PC-3 (cell line): ENCODE measurements around the gene ZFP36. TPM values are rescaled to one million over a fixed set of nuclear protein-coding genes. Genes with fewer than 3 reads are reported as not detected.

Experiments
- ATAC-seq: fragments of 200-7000 bp; cut with Tn5 transposase; 2 replicates; pipeline ENCODE4 v1.9.1; 2020; ENCODE audit warnings: mild to moderate bottlenecking, moderate library complexity
- BruUV-seq: library from RNA; stranded (reverse); fragments of 400-500 nt; replicated peaks from 2 replicates; lab custom pipeline; 2021; lab: Mats Ljungman, UMichigan
- CTCF ChIA-PET: fragments of 300-600 bp; sonication (Branson Sonifier 250); formaldehyde crosslinking; loops from one replicate; lab custom pipeline; 2022; ENCODE audit warnings: antibody characterized with exemption; lab: Charles Lee
- POLR2A ChIA-PET: fragments of 300-600 bp; sonication (Branson Sonifier 250); formaldehyde crosslinking; loops from one replicate; lab custom pipeline; 2022; ENCODE audit warnings: antibody characterized with exemption; ENCODE audit not compliant: unreplicated experiment; lab: Charles Lee
- DNase-seq: peaks from one replicate; pipeline ENCODE4 v3.0.0-alpha.2; 2015
- H2AFZ ChIP-seq: fragments of 300-600 bp; sonication (generic); 2 replicates; pipeline ENCODE4 v1.6.0; 2016; ENCODE audit warnings: antibody characterized with exemption, low read length
- H3F3A ChIP-seq: fragments of 300-600 bp; sonication (generic); one replicate; pipeline ENCODE4 v1.6.0; 2017; ENCODE audit warnings: antibody characterized with exemption, low read length, control low read depth, mild to moderate bottlenecking; ENCODE audit not compliant: unreplicated experiment
- H3K27ac ChIP-seq: fragments of 300-600 bp; sonication (generic); 2 replicates; pipeline ENCODE4 v1.5.1; 2016; ENCODE audit warnings: mild to moderate bottlenecking, low read length
- H3K27me3 ChIP-seq: fragments of 300-600 bp; sonication (generic); 2 replicates; pipeline ENCODE4 v1.6.1; 2016; ENCODE audit warnings: low read length, mixed read lengths
- H3K36me3 ChIP-seq: fragments of 300-600 bp; sonication (generic); 2 replicates; pipeline ENCODE4 v1.6.1; 2016; ENCODE audit warnings: low read depth, mixed run types, low read length, mixed read lengths
- H3K4me1 ChIP-seq: fragments of 300-600 bp; sonication (generic); 2 replicates; pipeline ENCODE4 v1.5.1; 2016; ENCODE audit warnings: low read length; ENCODE audit not compliant: insufficient read depth
- H3K4me2 ChIP-seq: fragments of 300-600 bp; sonication (generic); 2 replicates; pipeline ENCODE4 v1.6.0; 2016; ENCODE audit warnings: low read length
- H3K4me3 ChIP-seq: fragments of 300-600 bp; sonication (generic); 2 replicates; pipeline ENCODE4 v1.5.1; 2016; ENCODE audit warnings: mild to moderate bottlenecking, low read length, mixed read lengths
- H3K79me2 ChIP-seq: fragments of 300-600 bp; sonication (generic); 2 replicates; pipeline ENCODE4 v1.6.1; 2017; ENCODE audit warnings: low read length, mixed read lengths
- H3K9ac ChIP-seq: fragments of 300-600 bp; sonication (generic); 2 replicates; pipeline ENCODE4 v1.6.0; 2016; ENCODE audit warnings: mild to moderate bottlenecking, low read length
- H3K9me2 ChIP-seq: fragments of 300-600 bp; sonication (generic); replicated peaks from 2 replicates; pipeline ENCODE4 v1.6.1; 2016; ENCODE audit warnings: mixed run types, low read length, mixed read lengths
- H3K9me3 ChIP-seq: fragments of 300-600 bp; sonication (generic); 2 replicates; pipeline ENCODE4 v1.6.1; 2016; ENCODE audit warnings: low read length, mixed read lengths
- H4K20me1 ChIP-seq: fragments of 300-600 bp; sonication (generic); 2 replicates; pipeline ENCODE4 v1.6.1; 2016; ENCODE audit warnings: low read length, mixed read lengths
- CTCF ChIP-seq: fragments of 300-600 bp; sonication (generic); conservative IDR thresholded peaks from 2 replicates; pipeline ENCODE4 v1.5.1; 2017; ENCODE audit warnings: antibody characterized with exemption, low read depth, mild to moderate bottlenecking, low read length
- EZH2 ChIP-seq: fragments of 300-600 bp; sonication (generic); IDR thresholded peaks from one replicate; pipeline ENCODE4 v1.6.1; 2017; ENCODE audit warnings: antibody characterized with exemption, mild to moderate bottlenecking, low read length; ENCODE audit not compliant: unreplicated experiment
- EZH2phosphoT487 ChIP-seq: fragments of 300-600 bp; sonication (generic); IDR thresholded peaks from 2 replicates; pipeline ENCODE4 v1.6.1; 2018; ENCODE audit warnings: mild to moderate bottlenecking, antibody characterized with exemption, low read length, borderline replicate concordance
- intact Hi-C: fragments of 100-400 bp; cut with micrococcal nuclease; formaldehyde crosslinking; loops from 2 replicates; pipeline ENCODE4 v1.9.0; 2023
- total RNA-seq: library from RNA; depleted of rRNA; stranded (reverse); fragments of >200 nt; gene quantifications from 2 replicates; pipeline ENCODE4 v1.2.3, GENCODE V29; 2014

Gene ZFP36
- total RNA-seq, 1 experiment from 2014 or later: 32.7 TPM

- Histone ChIP-seq H3K4me2 (no peak overlapping the region), H3K4me1 (0 out of 2 replicates have a peak, but pooled peaks cover 5% of the 10 kb centered on the region), H4K20me1 (no peaks in the 10 kb centered on the region), H3K4me3 (no peak overlapping the region), H3K27ac (no peak overlapping the region), H3K27me3 (no peaks in the 10 kb centered on the region), H3K9ac (no peak overlapping the region), H2AFZ (no peak overlapping the region), H3K79me2 (no peaks in the 10 kb centered on the region), H3F3A (no peaks in the 10 kb centered on the region), H3K9me2 (no peaks in the 10 kb centered on the region), H3K36me3 (no peaks in the 10 kb centered on the region; the same call in 1 of the 2 replicates), H3K9me3 (no peaks in the 10 kb centered on the region)
- ChIA-PET CTCF (no interaction called here), POLR2A (interaction anchor here (0.6 kb wide), 1 partner anchor 8 kb away, joined by 3 read pairs; no protein-coding TSS in a partner anchor)
- ATAC-seq (no peak), DNase-seq (no peak)
- TF ChIP-seq EZH2 (no peak), CTCF (no peak), EZH2phosphoT487 (no peak)
- BruUV-seq: no TSS peak
- intact Hi-C loops: no loop called here
Observed at GRCh38 chr19:39360599-39360998, 46.0 kb upstream of the ZFP36 start.

- Histone ChIP-seq H3F3A (no peaks in the 10 kb centered on the region), H3K4me3 (no peak overlapping the region), H3K27me3 (no peaks in the 10 kb centered on the region), H3K79me2 (no peaks in the 10 kb centered on the region), H3K9ac (no peak overlapping the region), H3K9me3 (no peaks in the 10 kb centered on the region), H2AFZ (no peak overlapping the region), H3K9me2 (no peaks in the 10 kb centered on the region), H3K4me2 (no peak overlapping the region), H4K20me1 (no peaks in the 10 kb centered on the region), H3K27ac (no peak overlapping the region), H3K36me3 (no peaks in the 10 kb centered on the region; the same call in 1 of the 2 replicates), H3K4me1 (0 out of 2 replicates have a peak, but pooled peaks cover 5% of the 10 kb centered on the region)
- ATAC-seq (no peak), DNase-seq (peak; percentile 4)
- no TSS peak for BruUV-seq
- ChIA-PET CTCF (no interaction called here), POLR2A (no interaction called here)
- TF ChIP-seq EZH2phosphoT487: no peak
- no peak for TF ChIP-seq CTCF
- no peak for TF ChIP-seq EZH2
- intact Hi-C loops: no loop called here
Observed at GRCh38 chr19:39362682-39363657, 43.7 kb upstream of the ZFP36 start.
